Neural cell (in vitro differentiated cells): ENCODE results near the gene SELENOO. TPM values are rescaled to one million over a fixed set of nuclear protein-coding genes. Genes with fewer than 3 reads are reported as not detected.

Source experiments
- H2AFZ ChIP-seq: fragments of 200-600, 300-800 bp; sonication (generic), shearing (Covaris generic); 2 replicates; pipeline ENCODE4 v1.6.0; 2014; ENCODE audit warnings: low read depth, mild to moderate bottlenecking, antibody characterized with exemption, low read length, moderate library complexity
- H3F3A ChIP-seq: fragments of 200-600 bp; shearing (Covaris generic); 2 replicates; pipeline ENCODE4 v1.6.1; 2016; ENCODE audit warnings: mild to moderate bottlenecking, moderate library complexity, mixed read lengths, antibody characterized with exemption, low read length; ENCODE audit not compliant: insufficient read depth, poor library complexity, severe bottlenecking
- H3K27ac ChIP-seq: fragments of 200-600, 300-800 bp; sonication (generic), shearing (Covaris generic); 2 replicates; pipeline ENCODE4 v1.5.1; 2014; ENCODE audit warnings: mild to moderate bottlenecking, low read length, moderate library complexity
- H3K27me3 ChIP-seq: fragments of 300-800, 200-600 bp; sonication (generic), shearing (Covaris generic); 2 replicates; pipeline ENCODE4 v1.6.0; 2014; ENCODE audit warnings: mild to moderate bottlenecking, low read depth, low read length, moderate library complexity; ENCODE audit not compliant: insufficient read depth
- H3K36me3 ChIP-seq: fragments of 300-800, 200-600 bp; sonication (generic), shearing (Covaris generic); 2 replicates; pipeline ENCODE4 v1.5.1; 2014; ENCODE audit warnings: mild to moderate bottlenecking, antibody characterized with exemption, low read length, moderate library complexity; ENCODE audit not compliant: insufficient read depth
- H3K4me2 ChIP-seq: fragments of 300-800, 200-600 bp; sonication (generic), shearing (Covaris generic); 2 replicates; pipeline ENCODE4 v1.6.0; 2014; ENCODE audit warnings: mild to moderate bottlenecking, low read length
- H3K4me3 ChIP-seq: fragments of 300-800, 200-600 bp; sonication (generic), shearing (Covaris generic); 2 replicates; pipeline ENCODE4 v1.5.1; 2014; ENCODE audit warnings: mild to moderate bottlenecking, low read length, moderate library complexity
- H3K79me2 ChIP-seq: fragments of 200-600 bp; shearing (Covaris generic); replicated peaks from 2 replicates; pipeline ENCODE4 v1.6.0; 2014; ENCODE audit warnings: mild to moderate bottlenecking, low read length, moderate library complexity; ENCODE audit not compliant: insufficient read depth
- H3K9ac ChIP-seq: fragments of 300-800, 200-600 bp; sonication (generic), shearing (Covaris generic); 2 replicates; pipeline ENCODE4 v1.6.1; 2016; ENCODE audit warnings: mild to moderate bottlenecking, low read length, mixed read lengths
- H3K9me2 ChIP-seq: fragments of 200-600 bp; shearing (Covaris generic); 2 replicates; pipeline ENCODE4 v1.6.1; 2016; ENCODE audit warnings: mild to moderate bottlenecking, low read length, mixed read lengths; ENCODE audit not compliant: insufficient read depth
- H3K9me3 ChIP-seq: fragments of 200-600, 300-800 bp; sonication (generic), shearing (Covaris generic); 2 replicates; pipeline ENCODE4 v1.6.1; 2016; ENCODE audit warnings: mild to moderate bottlenecking, mixed run types, low read length, moderate library complexity, mixed read lengths
- H4K20me1 ChIP-seq: fragments of 200-600 bp; shearing (Covaris generic); 2 replicates; pipeline ENCODE4 v1.6.1; 2016; ENCODE audit warnings: mild to moderate bottlenecking, mixed run types; ENCODE audit not compliant: insufficient read depth
- EP300 ChIP-seq: fragments of 450-650 bp; conservative IDR thresholded peaks from 2 replicates; pipeline ENCODE4 v1.6.1; 2014; ENCODE audit warnings: antibody characterized with exemption, mild to moderate bottlenecking, moderate library complexity; ENCODE audit not compliant: poor library complexity, severe bottlenecking
- EZH2 ChIP-seq: fragments of 200-600, 300-800 bp; shearing (Covaris generic), sonication (generic); IDR thresholded peaks from 2 replicates; pipeline ENCODE4 v1.6.1; 2014; ENCODE audit warnings: antibody characterized with exemption, low read length, borderline replicate concordance, mild to moderate bottlenecking; ENCODE audit not compliant: insufficient read depth, poor library complexity, severe bottlenecking
- MXI1 ChIP-seq: fragments of 450-650 bp; conservative IDR thresholded peaks from 2 replicates; pipeline ENCODE4 v1.6.1; 2014; ENCODE audit warnings: antibody characterized with exemption, mild to moderate bottlenecking; ENCODE audit not compliant: poor library complexity, severe bottlenecking
- POLR2AphosphoS5 ChIP-seq: IDR thresholded peaks from 2 replicates; pipeline ENCODE4 v1.6.1; 2012
- RAD21 ChIP-seq: fragments of 450-650 bp; conservative IDR thresholded peaks from 2 replicates; pipeline ENCODE4 v1.6.1; 2014; ENCODE audit warnings: antibody characterized with exemption, mild to moderate bottlenecking, moderate library complexity
- REST ChIP-seq: IDR thresholded peaks from 2 replicates; pipeline ENCODE4 v1.6.1; 2012; ENCODE audit warnings: borderline replicate concordance
- SMC3 ChIP-seq: fragments of 450-650 bp; conservative IDR thresholded peaks from 2 replicates; pipeline ENCODE4 v1.6.1; 2014; ENCODE audit warnings: antibody characterized with exemption, mild to moderate bottlenecking, moderate library complexity; ENCODE audit not compliant: poor library complexity
- TAF1 ChIP-seq: IDR thresholded peaks from 2 replicates; pipeline ENCODE4 v1.6.1; 2012; ENCODE audit warnings: low read depth
- polyA plus RNA-seq: library from polyadenylated mRNA; depleted of rRNA; stranded (reverse); fragments of >200 nt; gene quantifications from 2 replicates; pipeline ENCODE4 v1.2.3, GENCODE V29; 2014
- TF ChIP-seq, protein P1 (sequence below): fragments of 450-650 bp; IDR thresholded peaks from 2 replicates; pipeline ENCODE4 v1.5.1; 2014; ENCODE audit warnings: antibody characterized with exemption, mild to moderate bottlenecking, moderate library complexity; ENCODE audit not compliant: poor library complexity, severe bottlenecking

The SELENOO gene
- polyA plus RNA-seq, 1 donor from 2014 or later = 42.0 TPM

- Histone ChIP-seq H3K9me3 (no peaks in the 10 kb centered on the region), H3K4me3 (peak overlapping the region; percentile 75), H3K9me2 (no peaks in the 10 kb centered on the region), H3K9ac (peak overlapping the region; percentile 71), H2AFZ (no peak overlapping the region), H3K79me2 (no peaks in the 10 kb centered on the region), H3K4me2 (no peak overlapping the region), H3K27me3 (no peaks in the 10 kb centered on the region), H3F3A (no peaks in the 10 kb centered on the region), H3K36me3 (no peaks in the 10 kb centered on the region), H3K27ac (no peak overlapping the region), H4K20me1 (no peaks in the 10 kb centered on the region)
- TF ChIP-seq TAF1 (no peak), REST (no peak), EZH2 (no peak), EP300 (no peak), MXI1 (no peak), POLR2AphosphoS5 (no peak), SMC3 (no peak), RAD21 (no peak)
- TF ChIP-seq, protein P1, sequence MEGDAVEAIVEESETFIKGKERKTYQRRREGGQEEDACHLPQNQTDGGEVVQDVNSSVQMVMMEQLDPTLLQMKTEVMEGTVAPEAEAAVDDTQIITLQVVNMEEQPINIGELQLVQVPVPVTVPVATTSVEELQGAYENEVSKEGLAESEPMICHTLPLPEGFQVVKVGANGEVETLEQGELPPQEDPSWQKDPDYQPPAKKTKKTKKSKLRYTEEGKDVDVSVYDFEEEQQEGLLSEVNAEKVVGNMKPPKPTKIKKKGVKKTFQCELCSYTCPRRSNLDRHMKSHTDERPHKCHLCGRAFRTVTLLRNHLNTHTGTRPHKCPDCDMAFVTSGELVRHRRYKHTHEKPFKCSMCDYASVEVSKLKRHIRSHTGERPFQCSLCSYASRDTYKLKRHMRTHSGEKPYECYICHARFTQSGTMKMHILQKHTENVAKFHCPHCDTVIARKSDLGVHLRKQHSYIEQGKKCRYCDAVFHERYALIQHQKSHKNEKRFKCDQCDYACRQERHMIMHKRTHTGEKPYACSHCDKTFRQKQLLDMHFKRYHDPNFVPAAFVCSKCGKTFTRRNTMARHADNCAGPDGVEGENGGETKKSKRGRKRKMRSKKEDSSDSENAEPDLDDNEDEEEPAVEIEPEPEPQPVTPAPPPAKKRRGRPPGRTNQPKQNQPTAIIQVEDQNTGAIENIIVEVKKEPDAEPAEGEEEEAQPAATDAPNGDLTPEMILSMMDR = no peak
These were observed 50.8 kb downstream of the SELENOO start for GRCh38 chr22:50251477-50252081.

DNA sequence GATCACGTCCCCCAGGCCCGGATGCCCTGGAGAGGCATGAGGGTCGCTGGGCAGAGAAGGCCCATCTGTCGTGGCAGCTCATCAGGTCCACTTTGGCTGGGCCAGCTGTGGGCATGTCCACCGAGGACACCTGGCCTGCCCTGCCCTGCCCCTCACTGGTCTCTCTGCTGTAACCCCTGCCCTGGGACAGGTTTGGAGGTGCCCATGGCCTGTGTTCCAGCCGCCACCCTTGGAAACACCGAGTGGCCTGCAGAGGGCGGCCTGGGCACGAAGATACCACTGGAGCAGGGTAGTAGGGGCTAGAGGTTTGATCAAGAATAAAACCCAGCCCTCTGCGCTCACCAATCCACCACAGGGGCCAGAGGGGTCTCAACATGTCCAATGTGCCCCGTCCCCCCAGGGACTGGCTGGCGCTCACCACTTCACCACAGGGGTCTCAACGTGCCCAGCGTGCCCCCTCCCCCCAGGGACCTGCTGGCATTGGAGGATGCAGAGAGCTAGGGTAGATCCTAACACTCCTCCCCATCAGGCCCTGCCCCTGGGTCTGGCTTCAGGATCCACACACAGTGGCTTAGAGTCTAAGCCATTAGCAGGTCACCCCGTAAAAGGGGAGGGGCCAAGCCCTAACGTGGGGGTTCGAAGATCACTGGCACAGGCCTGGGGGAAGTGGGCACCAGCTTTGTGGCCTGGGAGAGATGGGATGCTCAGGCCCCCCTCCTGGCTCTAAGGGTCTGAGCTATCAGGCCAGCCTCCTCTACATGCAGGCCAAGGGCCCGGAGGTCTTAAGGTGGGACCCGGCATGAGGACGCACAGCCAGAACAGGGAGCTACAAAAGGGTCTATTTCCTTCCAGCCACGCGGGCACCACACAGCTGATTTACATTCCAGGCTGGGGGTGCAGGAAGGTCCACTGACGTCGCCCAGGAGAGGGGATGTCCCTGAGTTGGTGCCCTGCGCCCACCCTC lies 51.6 kb downstream of the SELENOO start:
- Histone ChIP-seq H3F3A (no peaks in the 10 kb centered on the region), H3K9me2 (no peaks in the 10 kb centered on the region), H3K27me3 (no peaks in the 10 kb centered on the region), H3K4me3 (no peak overlapping the region), H4K20me1 (no peaks in the 10 kb centered on the region), H3K4me2 (no peak overlapping the region), H3K9ac (no peak overlapping the region), H3K27ac (no peak overlapping the region), H3K36me3 (no peaks in the 10 kb centered on the region), H3K9me3 (no peaks in the 10 kb centered on the region), H2AFZ (no peak overlapping the region), H3K79me2 (no peaks in the 10 kb centered on the region)
- TF ChIP-seq EZH2 (no peak), POLR2AphosphoS5 (no peak), MXI1 (no peak), RAD21 (peak; percentile 63), SMC3 (peak; percentile 61), REST (no peak), TAF1 (no peak), EP300 (no peak)
- TF ChIP-seq, protein P1 = peak; percentile 67
